K562 (cell line): ENCODE data around the gene PEDS1. TPM values are rescaled to one million over a fixed set of nuclear protein-coding genes. Genes with fewer than 3 reads are reported as not detected.

Experiments used
- FIP1L1 ChIP-seq: fragments of 200-400 bp; formaldehyde crosslinking; IDR thresholded peaks from 2 replicates; pipeline ENCODE4 v1.6.1; 2018; ENCODE audit warnings: mild to moderate bottlenecking, low read depth, low read length; ENCODE audit not compliant: poor library complexity, severe bottlenecking
- FOSL1 ChIP-seq: fragments of 200-800 bp; sonication (Bioruptor generic); conservative IDR thresholded peaks from 2 replicates; pipeline ENCODE4 v1.6.1; 2016; ENCODE audit warnings: missing genetic modification characterization, missing compliant biosample characterization
- HNRNPH1 ChIP-seq: fragments of 200-400 bp; formaldehyde crosslinking; optimal IDR thresholded peaks from 2 replicates; pipeline ENCODE3; 2017; ENCODE audit warnings: low read depth, mild to moderate bottlenecking, low read length, moderate library complexity
- NFIC ChIP-seq: fragments of 450-650 bp; IDR thresholded peaks from 2 replicates; pipeline ENCODE4 v1.6.1; 2017; ENCODE audit warnings: mild to moderate bottlenecking, inconsistent platforms
- RUNX1 ChIP-seq: sonication (generic); IDR thresholded peaks from 2 replicates; pipeline ENCODE4 v1.6.1; 2016; ENCODE audit warnings: antibody characterized with exemption, low read depth
- SNIP1 ChIP-seq: fragments of 450-650 bp; IDR thresholded peaks from 2 replicates; pipeline ENCODE4 v1.7.1; 2017; ENCODE audit warnings: low read depth, mild to moderate bottlenecking
- SNRNP70 ChIP-seq: fragments of 200-400 bp; formaldehyde crosslinking; optimal IDR thresholded peaks from 2 replicates; pipeline ENCODE3; 2017; ENCODE audit warnings: low read depth, low read length
- SOX6 ChIP-seq: fragments of 450-650 bp; IDR thresholded peaks from 2 replicates; pipeline ENCODE4 v1.6.1; 2014; ENCODE audit warnings: mild to moderate bottlenecking
- TAF1 ChIP-seq: IDR thresholded peaks from 2 replicates; pipeline ENCODE4 v1.6.1; 2011; ENCODE audit warnings: mild to moderate bottlenecking, low read length, moderate library complexity; ENCODE audit not compliant: insufficient read depth, control insufficient read depth, severe bottlenecking; ENCODE audit errors: extremely low read depth
- U2AF1 ChIP-seq: fragments of 200-400 bp; formaldehyde crosslinking; optimal IDR thresholded peaks from 2 replicates; pipeline ENCODE3; 2017; ENCODE audit warnings: mild to moderate bottlenecking, low read depth, low read length, moderate library complexity
- ZEB2 ChIP-seq: fragments of 450-650 bp; IDR thresholded peaks from 2 replicates; pipeline ENCODE4 v1.6.1; 2016
- ZNF174 ChIP-seq: fragments of 250-450 bp; sonication (Bioruptor Pico); IDR thresholded peaks from 2 replicates; pipeline ENCODE4 v1.4.0; 2020; ENCODE audit warnings: mild to moderate bottlenecking
- ZNF79 ChIP-seq: fragments of 250-450 bp; sonication (Bioruptor Pico); IDR thresholded peaks from 2 replicates; pipeline ENCODE4 v1.4.0; 2020; ENCODE audit warnings: low read depth, mild to moderate bottlenecking, moderate library complexity
- polyA plus RNA-seq, 8 experiments: library from polyadenylated mRNA; depleted of rRNA in 4 of 8; stranded (reverse) in 5 of 8; unstranded in 3 of 8; fragments of >200 nt; fragmentation: Nextera tagmentation in 2 of 8; fragmentation: Illumina TruSeq in 1 of 8; extraction: Ambion mirVana in 2 of 8; extraction: Trizol in 1 of 8; gene quantifications; 2 replicates each; pipeline versions ENCODE4 v1.2.1 to v1.2.3, GENCODE V29; 2011 to 2014; ENCODE audit warnings: inconsistent platforms in 1 of 8, missing spikeins in 1 of 8
- total RNA-seq, 7 experiments: library from RNA; depleted of rRNA in 6 of 7; stranded (reverse); fragments of >200 nt in 6 of 7; fragmentation: Illumina TruSeq in 2 of 7; extraction: Trizol in 2 of 7; gene quantifications; 2 replicates each; pipeline versions ENCODE4 v1.2.1 to v1.2.3, GENCODE V29; 2011 to 2021; ENCODE audit warnings: low replicate concordance in 1 of 7
- TF ChIP-seq, protein P1 (sequence below), 2 experiments: fragments of 450-650 bp; formaldehyde crosslinking in 1 of 2; IDR thresholded peaks; 2 replicates each; pipeline versions ENCODE4 v1.4.0 to v1.6.1; 2014 to 2020; ENCODE audit warnings: mild to moderate bottlenecking in 2 of 2, borderline replicate concordance in 1 of 2, low read depth in 1 of 2
- TF ChIP-seq, protein P2 (sequence below): sonication (generic); formaldehyde crosslinking; IDR thresholded peaks from 2 replicates; pipeline ENCODE4 v1.8.1; 2022; ENCODE audit warnings: missing genetic modification reagents
- TF ChIP-seq, protein P3 (sequence below): fragments of 250-450 bp; sonication (Bioruptor Pico); IDR thresholded peaks from 2 replicates; pipeline ENCODE4 v1.8.0; 2021; ENCODE audit warnings: mild to moderate bottlenecking, moderate library complexity

The PEDS1 gene
- total and polyA plus RNA-seq, 9 of the 15 experiments (the other 6 are each of a cell fraction or from before 2014, with no cell fraction given), result 2.9 to 38.5 (median 24.2) TPM

DNA sequence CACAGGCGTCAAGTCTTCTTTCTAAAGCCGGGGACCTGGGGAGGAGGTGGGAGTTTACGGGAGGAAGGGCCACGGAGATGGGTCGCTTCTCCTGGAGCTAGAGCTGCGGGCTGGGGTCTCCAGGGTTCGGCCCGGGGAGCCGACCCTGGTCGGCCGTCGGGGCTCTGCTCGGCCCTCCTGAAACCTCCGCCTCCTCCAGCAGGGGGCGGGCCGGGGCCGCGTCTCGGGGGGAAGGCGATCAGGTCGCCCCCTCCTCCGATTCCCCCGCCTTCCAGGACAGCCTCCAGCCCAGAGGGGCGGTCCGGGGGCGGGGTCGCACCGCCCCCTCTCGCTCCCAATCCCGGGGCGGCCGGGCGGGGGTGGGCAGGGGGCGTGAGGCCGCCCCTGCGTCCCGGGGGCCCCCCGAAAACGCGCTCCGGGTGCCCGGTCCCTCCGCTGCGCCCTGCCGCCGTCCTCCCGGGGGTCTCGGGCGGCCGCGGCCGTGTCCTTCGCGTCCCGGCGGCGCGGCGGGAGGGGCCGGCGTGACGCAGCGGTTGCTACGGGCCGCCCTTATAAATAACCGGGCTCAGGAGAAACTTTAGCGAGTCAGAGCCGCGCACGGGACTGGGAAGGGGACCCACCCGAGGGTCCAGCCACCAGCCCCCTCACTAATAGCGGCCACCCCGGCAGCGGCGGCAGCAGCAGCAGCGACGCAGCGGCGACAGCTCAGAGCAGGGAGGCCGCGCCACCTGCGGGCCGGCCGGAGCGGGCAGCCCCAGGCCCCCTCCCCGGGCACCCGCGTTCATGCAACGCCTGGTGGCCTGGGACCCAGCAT is 36.9 kb upstream of the PEDS1 start, which contains the start of gene CEBPB (continued):
- TF ChIP-seq, protein P1, sequence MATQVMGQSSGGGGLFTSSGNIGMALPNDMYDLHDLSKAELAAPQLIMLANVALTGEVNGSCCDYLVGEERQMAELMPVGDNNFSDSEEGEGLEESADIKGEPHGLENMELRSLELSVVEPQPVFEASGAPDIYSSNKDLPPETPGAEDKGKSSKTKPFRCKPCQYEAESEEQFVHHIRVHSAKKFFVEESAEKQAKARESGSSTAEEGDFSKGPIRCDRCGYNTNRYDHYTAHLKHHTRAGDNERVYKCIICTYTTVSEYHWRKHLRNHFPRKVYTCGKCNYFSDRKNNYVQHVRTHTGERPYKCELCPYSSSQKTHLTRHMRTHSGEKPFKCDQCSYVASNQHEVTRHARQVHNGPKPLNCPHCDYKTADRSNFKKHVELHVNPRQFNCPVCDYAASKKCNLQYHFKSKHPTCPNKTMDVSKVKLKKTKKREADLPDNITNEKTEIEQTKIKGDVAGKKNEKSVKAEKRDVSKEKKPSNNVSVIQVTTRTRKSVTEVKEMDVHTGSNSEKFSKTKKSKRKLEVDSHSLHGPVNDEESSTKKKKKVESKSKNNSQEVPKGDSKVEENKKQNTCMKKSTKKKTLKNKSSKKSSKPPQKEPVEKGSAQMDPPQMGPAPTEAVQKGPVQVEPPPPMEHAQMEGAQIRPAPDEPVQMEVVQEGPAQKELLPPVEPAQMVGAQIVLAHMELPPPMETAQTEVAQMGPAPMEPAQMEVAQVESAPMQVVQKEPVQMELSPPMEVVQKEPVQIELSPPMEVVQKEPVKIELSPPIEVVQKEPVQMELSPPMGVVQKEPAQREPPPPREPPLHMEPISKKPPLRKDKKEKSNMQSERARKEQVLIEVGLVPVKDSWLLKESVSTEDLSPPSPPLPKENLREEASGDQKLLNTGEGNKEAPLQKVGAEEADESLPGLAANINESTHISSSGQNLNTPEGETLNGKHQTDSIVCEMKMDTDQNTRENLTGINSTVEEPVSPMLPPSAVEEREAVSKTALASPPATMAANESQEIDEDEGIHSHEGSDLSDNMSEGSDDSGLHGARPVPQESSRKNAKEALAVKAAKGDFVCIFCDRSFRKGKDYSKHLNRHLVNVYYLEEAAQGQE (IDR thresholded peaks at IDR 0.05; ENCODE audit: borderline replicate concordance), result peak; percentile 63; the same call in 1 of the 2 replicates
- TF ChIP-seq, protein P1 (CRISPR knock-in tag; IDR thresholded peaks at IDR 0.05; ENCODE audit: low read depth), result no peak
- TF ChIP-seq RUNX1 (no peak), U2AF1 (peak; percentile 86), ZNF174 (no peak), SNIP1 (no peak), SOX6 (peak; percentile 68), HNRNPH1 (no peak), FIP1L1 (peak; percentile 98), FOSL1 (tag) (peak; percentile 56), TAF1 (peak; percentile 78), SNRNP70 (no peak), ZEB2 (no peak), NFIC (no peak), ZNF79 (CRISPR knock-in tag) (no peak)
- TF ChIP-seq, protein P2, sequence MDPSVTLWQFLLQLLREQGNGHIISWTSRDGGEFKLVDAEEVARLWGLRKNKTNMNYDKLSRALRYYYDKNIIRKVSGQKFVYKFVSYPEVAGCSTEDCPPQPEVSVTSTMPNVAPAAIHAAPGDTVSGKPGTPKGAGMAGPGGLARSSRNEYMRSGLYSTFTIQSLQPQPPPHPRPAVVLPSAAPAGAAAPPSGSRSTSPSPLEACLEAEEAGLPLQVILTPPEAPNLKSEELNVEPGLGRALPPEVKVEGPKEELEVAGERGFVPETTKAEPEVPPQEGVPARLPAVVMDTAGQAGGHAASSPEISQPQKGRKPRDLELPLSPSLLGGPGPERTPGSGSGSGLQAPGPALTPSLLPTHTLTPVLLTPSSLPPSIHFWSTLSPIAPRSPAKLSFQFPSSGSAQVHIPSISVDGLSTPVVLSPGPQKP, result no peak
- TF ChIP-seq, protein P3, sequence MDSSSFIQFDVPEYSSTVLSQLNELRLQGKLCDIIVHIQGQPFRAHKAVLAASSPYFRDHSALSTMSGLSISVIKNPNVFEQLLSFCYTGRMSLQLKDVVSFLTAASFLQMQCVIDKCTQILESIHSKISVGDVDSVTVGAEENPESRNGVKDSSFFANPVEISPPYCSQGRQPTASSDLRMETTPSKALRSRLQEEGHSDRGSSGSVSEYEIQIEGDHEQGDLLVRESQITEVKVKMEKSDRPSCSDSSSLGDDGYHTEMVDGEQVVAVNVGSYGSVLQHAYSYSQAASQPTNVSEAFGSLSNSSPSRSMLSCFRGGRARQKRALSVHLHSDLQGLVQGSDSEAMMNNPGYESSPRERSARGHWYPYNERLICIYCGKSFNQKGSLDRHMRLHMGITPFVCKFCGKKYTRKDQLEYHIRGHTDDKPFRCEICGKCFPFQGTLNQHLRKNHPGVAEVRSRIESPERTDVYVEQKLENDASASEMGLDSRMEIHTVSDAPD (CRISPR knock-in tag), result no peak
